Activated CD8-positive, alpha-beta T cell treated with anti-CD3 and anti-CD28 coated beads for 36 hours (primary cell): ENCODE results near the gene CCDC196. TPM values are rescaled to one million over a fixed set of nuclear protein-coding genes. Genes with fewer than 3 reads are reported as not detected.

Experiments used
- ATAC-seq: fragments of 200-7000 bp; cut with Tn5 transposase; one replicate; pipeline ENCODE4 v1.10.0; 2021; ENCODE audit warnings: mild to moderate bottlenecking, moderate library complexity
- CTCF ChIA-PET: fragments of 350-600 bp; sonication (Branson Sonifier 250); formaldehyde crosslinking; loops from one replicate; lab custom pipeline; 2021; ENCODE audit warnings: antibody characterized with exemption; lab: Charles Lee
- POLR2A ChIA-PET: fragments of 350-600 bp; sonication (Branson Sonifier 250); formaldehyde crosslinking; loops from one replicate; lab custom pipeline; 2021; ENCODE audit warnings: antibody characterized with exemption; lab: Charles Lee
- DNase-seq: peaks from one replicate; pipeline ENCODE4 v3.0.0-alpha.2; 2020
- H3K27ac Mint-ChIP-seq: one replicate; pipeline ENCODE4 v1.8.0; 2021; ENCODE audit warnings: mild to moderate bottlenecking, mixed read lengths
- H3K27me3 Mint-ChIP-seq: one replicate; pipeline ENCODE4 v1.8.0; 2021; ENCODE audit warnings: mixed read lengths
- H3K36me3 Mint-ChIP-seq: one replicate; pipeline ENCODE4 v1.8.0; 2021; ENCODE audit warnings: low read depth, mixed read lengths
- H3K4me1 Mint-ChIP-seq: one replicate; pipeline ENCODE4 v1.8.0; 2021; ENCODE audit warnings: low read depth, mixed read lengths
- H3K4me3 Mint-ChIP-seq: one replicate; pipeline ENCODE4 v1.8.0; 2021; ENCODE audit warnings: mild to moderate bottlenecking, moderate library complexity, mixed read lengths
- H3K9me3 Mint-ChIP-seq: one replicate; pipeline ENCODE4 v1.8.0; 2021; ENCODE audit warnings: mixed read lengths
- CTCF ChIP-seq: fragments of 200-600 bp; IDR thresholded peaks from one replicate; pipeline ENCODE4 v1.8.0; 2022; ENCODE audit warnings: antibody characterized with exemption, mild to moderate bottlenecking
- intact Hi-C: fragments of 100-400 bp; cut with micrococcal nuclease; formaldehyde crosslinking; loops from one replicate; pipeline ENCODE4 v1.10.0; 2022
- total RNA-seq, 2 experiments: library from RNA; stranded (reverse); gene quantifications; one replicate each; pipeline ENCODE4 v1.2.3, GENCODE V29; 2021

CCDC196 gene
- total RNA-seq, 2 experiments from 2014 or later, result not detected

DNA sequence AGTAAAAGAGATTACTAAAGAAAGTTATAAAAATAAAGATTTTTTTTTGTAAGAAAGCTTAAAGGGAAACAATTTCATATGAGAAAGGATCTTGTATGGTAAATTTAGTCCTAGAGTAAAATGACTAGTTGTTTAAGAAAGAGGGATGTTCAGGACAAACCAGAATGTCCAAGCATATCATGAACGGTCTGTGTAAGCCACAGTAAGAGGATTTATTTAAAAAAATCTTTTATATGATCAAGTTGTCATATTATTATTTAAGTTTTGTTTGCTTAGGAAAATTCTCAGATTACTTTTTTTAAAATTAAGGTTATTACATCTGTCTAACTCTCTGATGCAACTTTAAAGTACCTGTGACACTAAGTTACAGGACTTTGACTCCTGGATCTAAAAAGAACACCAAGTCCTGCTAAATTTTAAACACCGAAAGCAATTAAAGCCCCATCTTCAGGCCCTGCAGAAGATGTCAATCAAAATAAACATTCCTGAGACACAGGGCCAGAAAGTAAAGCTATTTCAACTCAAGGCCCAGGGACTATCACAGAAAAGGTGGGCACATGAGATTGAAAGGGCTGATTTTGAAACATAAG is 17.3 kb upstream of the CCDC196 start:
- Mint-ChIP-seq H3K4me3 (no peak overlapping the region), H3K27ac (no peak overlapping the region), H3K27me3 (no peaks in the 10 kb centered on the region), H3K4me1 (no peaks in the 10 kb centered on the region), H3K36me3 (peaks cover 14% of the 10 kb centered on the region), H3K9me3 (peaks cover 12% of the 10 kb centered on the region)
- ChIA-PET POLR2A (no interaction called here), CTCF (interaction anchor here (1.5 kb wide), 1 partner anchor 66 kb away, joined by 3 read pairs; no protein-coding TSS in a partner anchor)
- DNase-seq, result no peak
- TF ChIP-seq CTCF, result no peak
- no peak for ATAC-seq
- intact Hi-C loops, result no loop called here

DNA sequence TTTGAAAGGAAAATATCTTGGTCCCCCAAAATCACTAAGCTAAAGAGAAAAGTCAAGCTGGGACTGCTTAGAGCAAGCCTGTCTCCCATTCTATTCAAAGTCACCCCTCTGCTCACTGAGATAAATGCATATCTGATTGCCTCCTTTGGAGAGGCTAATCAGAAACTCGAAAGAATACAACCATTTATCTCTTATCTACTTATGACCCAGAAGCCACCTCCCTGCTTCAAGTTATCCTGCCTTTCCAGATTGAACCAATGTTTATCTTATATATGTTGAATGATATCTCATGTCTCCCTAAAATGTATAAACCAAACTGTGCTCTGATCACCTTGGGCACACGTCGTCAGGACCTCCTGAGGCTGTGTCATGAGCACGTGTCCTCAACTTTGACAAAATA is 14.6 kb upstream of the CCDC196 start:
- no peaks in the 10 kb centered on the region for H3K27me3 Mint-ChIP-seq

GRCh38 chr14:66472251-66472650 is 13.9 kb upstream of the CCDC196 start:
- DNase-seq (no peak), ATAC-seq (no peak)
- intact Hi-C loops, result no loop called here
- no peak overlapping the region for H3K27ac Mint-ChIP-seq
- CTCF ChIA-PET, result no interaction called here
- peaks cover 13% of the 10 kb centered on the region for H3K9me3 Mint-ChIP-seq
- POLR2A ChIA-PET, result no interaction called here
- peaks cover 14% of the 10 kb centered on the region for H3K36me3 Mint-ChIP-seq
- no peaks in the 10 kb centered on the region for H3K4me1 Mint-ChIP-seq
- H3K27me3 Mint-ChIP-seq, result no peaks in the 10 kb centered on the region
- H3K4me3 Mint-ChIP-seq, result no peak overlapping the region
- no peak for TF ChIP-seq CTCF

More for the DNA sequence above, 14.6 kb upstream of the CCDC196 start:
- no peak for ATAC-seq
- Mint-ChIP-seq H3K9me3 (peaks cover 13% of the 10 kb centered on the region), H3K4me3 (no peak overlapping the region), H3K36me3 (peaks cover 14% of the 10 kb centered on the region), H3K27ac (no peak overlapping the region), H3K4me1 (no peaks in the 10 kb centered on the region)
- no peak for DNase-seq
- ChIA-PET CTCF (no interaction called here), POLR2A (no interaction called here)
- intact Hi-C loops, result no loop called here
- TF ChIP-seq CTCF, result no peak

GRCh38 chr14:66473223-66473622 is 12.9 kb upstream of the CCDC196 start:
- ATAC-seq, result no peak

More at GRCh38 chr14:66473223-66473622, 12.9 kb upstream of the CCDC196 start:
- peaks cover 11% of the 10 kb centered on the region for H3K9me3 Mint-ChIP-seq
- ChIA-PET POLR2A (no interaction called here), CTCF (no interaction called here)
- H3K4me1 Mint-ChIP-seq, result no peaks in the 10 kb centered on the region
- peaks cover 14% of the 10 kb centered on the region for H3K36me3 Mint-ChIP-seq
- no peak for TF ChIP-seq CTCF
- intact Hi-C loops, result no loop called here
- no peak overlapping the region for H3K27ac Mint-ChIP-seq
- H3K27me3 Mint-ChIP-seq, result no peaks in the 10 kb centered on the region
- no peak for DNase-seq
- no peak overlapping the region for H3K4me3 Mint-ChIP-seq
